SK-N-SH (cell line): ENCODE data around the gene CEACAM19. TPM values are rescaled to one million over a fixed set of nuclear protein-coding genes. Genes with fewer than 3 reads are reported as not detected.

Source experiments
- CTCF ChIA-PET: fragments of 300-600, 350-600 bp; formaldehyde crosslinking; extraction: SDS; loops from one replicate; lab custom pipeline; 2021; lab: Yijun Ruan, JAX
- POLR2A ChIA-PET: fragments of 350-600 bp; sonication (Branson Sonifier 250); formaldehyde crosslinking; extraction: SDS; loops from one replicate; lab custom pipeline; 2020; ENCODE audit warnings: antibody characterized with exemption, inconsistent platforms; lab: Yijun Ruan, JAX
- DNase-seq: peaks from one replicate; pipeline ENCODE4 v3.0.0; 2012
- H2AFZ ChIP-seq: fragments of 200-600 bp; sonication (generic); 2 replicates; pipeline ENCODE4 v1.8.1; 2016; ENCODE audit warnings: antibody characterized with exemption, mild to moderate bottlenecking, low read depth
- H3F3A ChIP-seq: fragments of 200-600 bp; sonication (generic); replicated peaks from 2 replicates; pipeline ENCODE3; 2016; ENCODE audit warnings: antibody characterized with exemption, mild to moderate bottlenecking; ENCODE audit not compliant: insufficient read depth
- H3K27ac ChIP-seq, 2 experiments: fragments of 200-500 bp in 1 of 2; fragments of 200-600 bp in 1 of 2; sonication (Bioruptor generic) in 1 of 2; sonication (generic), shearing (Covaris generic) in 1 of 2; 2 replicates each; pipeline versions ENCODE4 v1.5.1 to v1.6.1; 2014 to 2016; ENCODE audit warnings: low read depth in 2 of 2, inconsistent platforms in 1 of 2, low read length in 1 of 2, mild to moderate bottlenecking in 1 of 2, mixed read lengths in 1 of 2
- H3K27me3 ChIP-seq: fragments of 200-600 bp; sonication (generic), shearing (Covaris generic); 2 replicates; pipeline ENCODE4 v1.6.1; 2016; ENCODE audit warnings: mixed run types; ENCODE audit not compliant: insufficient read depth
- H3K36me3 ChIP-seq, 2 experiments: fragments of 200-500 bp in 1 of 2; fragments of 200-600 bp in 1 of 2; sonication (Bioruptor generic) in 1 of 2; sonication (generic) in 1 of 2; replicated peaks in 1 of 2; 2 replicates each; pipeline versions ENCODE3 to v1.5.1; 2014 to 2016; ENCODE audit warnings: low read length in 1 of 2, mild to moderate bottlenecking in 1 of 2; ENCODE audit not compliant: insufficient read depth in 2 of 2, control insufficient read depth in 1 of 2
- H3K4me1 ChIP-seq, 2 experiments: fragments of 200-500 bp in 1 of 2; fragments of 200-600 bp in 1 of 2; sonication (Bioruptor generic) in 1 of 2; sonication (generic), shearing (Covaris generic) in 1 of 2; 2 replicates each; pipeline versions ENCODE4 v1.5.1 to v1.6.1; 2014 to 2016; ENCODE audit warnings: low read depth in 1 of 2, low read length in 1 of 2, mixed run types in 1 of 2; ENCODE audit not compliant: insufficient read depth in 2 of 2, control insufficient read depth in 1 of 2
- H3K4me2 ChIP-seq: fragments of 200-600 bp; sonication (generic), shearing (Covaris generic); 2 replicates; pipeline ENCODE4 v1.6.1; 2017; ENCODE audit warnings: mixed run types
- H3K4me3 ChIP-seq, 2 experiments: fragments of 200-500 bp in 1 of 2; fragments of 200-600 bp in 1 of 2; sonication (Bioruptor generic) in 1 of 2; sonication (generic), shearing (Covaris generic) in 1 of 2; 2 replicates each; pipeline versions ENCODE4 v1.5.1 to v1.8.1; 2014 to 2016; ENCODE audit warnings: low read depth in 2 of 2, inconsistent platforms in 1 of 2, low read length in 1 of 2, mild to moderate bottlenecking in 1 of 2, mixed read lengths in 1 of 2, moderate library complexity in 1 of 2
- H3K79me2 ChIP-seq: fragments of 200-600 bp; sonication (generic); 2 replicates; pipeline ENCODE4 v1.8.1; 2017; ENCODE audit warnings: mild to moderate bottlenecking; ENCODE audit not compliant: insufficient read depth
- H3K9ac ChIP-seq: fragments of 200-600 bp; sonication (generic); 2 replicates; pipeline ENCODE4 v1.6.1; 2017; ENCODE audit warnings: mixed run types
- H3K9me2 ChIP-seq: fragments of 200-600 bp; sonication (generic); 2 replicates; pipeline ENCODE4 v1.6.1; 2017; ENCODE audit warnings: mixed run types
- H3K9me3 ChIP-seq: fragments of 200-600 bp; sonication (generic); 2 replicates; pipeline ENCODE4 v1.6.1; 2017; ENCODE audit warnings: mixed run types, mild to moderate bottlenecking, moderate library complexity
- H4K20me1 ChIP-seq: fragments of 200-600 bp; sonication (generic); 2 replicates; pipeline ENCODE4 v1.6.1; 2017; ENCODE audit warnings: mild to moderate bottlenecking, mixed run types; ENCODE audit not compliant: insufficient read depth
- CTCF ChIP-seq: fragments of 200-600 bp; sonication (generic); IDR thresholded peaks from 2 replicates; pipeline ENCODE4 v1.6.1; 2017; ENCODE audit warnings: antibody characterized with exemption, mild to moderate bottlenecking, moderate library complexity
- ELF1 ChIP-seq: IDR thresholded peaks from 2 replicates; pipeline ENCODE4 v1.4.0; 2012
- EP300 ChIP-seq, 2 experiments: IDR thresholded peaks; 2 replicates each; pipeline versions ENCODE4 v1.4.0 to v1.6.1; 2012; ENCODE audit warnings: borderline replicate concordance in 1 of 2, low read depth in 1 of 2, low read length in 1 of 2
- EZH2phosphoT487 ChIP-seq: fragments of 200-600 bp; sonication (generic); IDR thresholded peaks from 2 replicates; pipeline ENCODE4 v1.6.1; 2017; ENCODE audit warnings: low read depth, mixed run types, mild to moderate bottlenecking, antibody characterized with exemption, moderate library complexity, borderline replicate concordance
- FOSL2 ChIP-seq: IDR thresholded peaks from 2 replicates; pipeline ENCODE4 v1.4.0; 2012; ENCODE audit warnings: low read depth, mild to moderate bottlenecking, moderate library complexity, borderline replicate concordance
- GABPA ChIP-seq: IDR thresholded peaks from 2 replicates; pipeline ENCODE4 v1.4.0; 2012; ENCODE audit warnings: low read depth, mild to moderate bottlenecking
- IRF3 ChIP-seq: fragments of 150-350 bp; IDR thresholded peaks from 2 replicates; pipeline ENCODE4 v1.6.1; 2016; ENCODE audit warnings: mild to moderate bottlenecking, low read depth, low read length
- JUND ChIP-seq: IDR thresholded peaks from 2 replicates; pipeline ENCODE4 v1.4.0; 2012
- MAX ChIP-seq: IDR thresholded peaks from 2 replicates; pipeline ENCODE4 v1.4.0; 2012; ENCODE audit warnings: low read depth
- NFIC ChIP-seq: IDR thresholded peaks from 2 replicates; pipeline ENCODE4 v1.4.0; 2012; ENCODE audit warnings: borderline replicate concordance
- NRF1 ChIP-seq: IDR thresholded peaks from 2 replicates; pipeline ENCODE4 v1.6.1; 2012; ENCODE audit warnings: low read depth, mild to moderate bottlenecking, low read length
- POLR2AphosphoS5 ChIP-seq: IDR thresholded peaks from 2 replicates; pipeline ENCODE4 v1.6.1; 2012; ENCODE audit warnings: low read depth, low read length
- RAD21 ChIP-seq: IDR thresholded peaks from 2 replicates; pipeline ENCODE4 v1.6.1; 2012; ENCODE audit warnings: mild to moderate bottlenecking, low read length
- RXRA ChIP-seq: IDR thresholded peaks from 2 replicates; pipeline ENCODE4 v1.4.0; 2012; ENCODE audit warnings: low read depth, mild to moderate bottlenecking, borderline replicate concordance
- TAF1 ChIP-seq: IDR thresholded peaks from 2 replicates; pipeline ENCODE4 v1.6.1; 2012; ENCODE audit warnings: low read depth, mild to moderate bottlenecking, low read length, moderate library complexity, borderline replicate concordance
- TCF12 ChIP-seq: IDR thresholded peaks from 2 replicates; pipeline ENCODE4 v1.4.0; 2012
- TEAD4 ChIP-seq: IDR thresholded peaks from 2 replicates; pipeline ENCODE4 v1.4.0; 2012; ENCODE audit warnings: mild to moderate bottlenecking, borderline replicate concordance; ENCODE audit not compliant: insufficient read depth
- USF1 ChIP-seq: IDR thresholded peaks from 2 replicates; pipeline ENCODE4 v1.4.0; 2012; ENCODE audit warnings: low read depth, borderline replicate concordance
- WGBS: methylation state at CpG from one replicate; pipeline ENCODE4 v1.1.6; 2017; ENCODE audit warnings: low lambda C conversion rate; 5-methylcytosine and 5-hydroxymethylcytosine counted together
- polyA plus RNA-seq, 3 experiments: library from polyadenylated mRNA; depleted of rRNA; stranded (reverse); fragments of >200 nt; gene quantifications; 2 replicates each; pipeline ENCODE4 v1.2.3, GENCODE V29; 2012

CEACAM19 gene
- polyA plus RNA-seq, 1 of the 3 experiments (the other 2 are of a cell fraction) = 2.0 TPM

- POLR2A ChIA-PET = interaction anchor here (0.7 kb wide), 1 partner anchor 39 kb away, joined by 4 read pairs; no protein-coding TSS in a partner anchor
- H3K79me2 ChIP-seq = no peaks in the 10 kb centered on the region
- H3K36me3 ChIP-seq = no peaks in the 10 kb centered on the region
- no peak overlapping the region for H3K27ac ChIP-seq
- H3K4me2 ChIP-seq = no peak overlapping the region
- no peaks in the 10 kb centered on the region for H4K20me1 ChIP-seq
- H3K27me3 ChIP-seq = no peaks in the 10 kb centered on the region
- no peak for DNase-seq
- H3K9me3 ChIP-seq = no peaks in the 10 kb centered on the region
- no peak overlapping the region for H2AFZ ChIP-seq
- H3K9ac ChIP-seq = no peak overlapping the region
- H3K4me1 ChIP-seq = peaks cover 0 to 10% of the 10 kb centered on the region in 2 experiments; a peak in 2 of 4 replicates
- no peaks in the 10 kb centered on the region for H3K9me2 ChIP-seq
- CTCF ChIA-PET = interaction anchor here (0.7 to 21.3 kb wide), 2 partner anchors 37 to 44 kb away, joined by 4 to 598 read pairs; partner anchors contain the start of gene CBLC
- WGBS = 80% methylated on average over 12 of the region's 12 CpGs
- H3K4me3 ChIP-seq = no peak overlapping the region
- H3F3A ChIP-seq = no peaks in the 10 kb centered on the region
- TF ChIP-seq GABPA (no peak), RAD21 (no peak), EZH2phosphoT487 (no peak), MAX (no peak), CTCF (no peak), TAF1 (no peak), IRF3 (no peak), TEAD4 (no peak), NFIC (no peak)
Measured at GRCh38 chr19:44726465-44726864, 55.2 kb downstream of the CEACAM19 start.

- no peaks in the 10 kb centered on the region for H3K36me3 ChIP-seq
- H4K20me1 ChIP-seq = no peaks in the 10 kb centered on the region
- H3K4me3 ChIP-seq = no peak overlapping the region
- TF ChIP-seq RXRA (no peak), TCF12 (no peak), USF1 (no peak), EZH2phosphoT487 (no peak), GABPA (no peak), ELF1 (no peak), POLR2AphosphoS5 (no peak), NFIC (no peak), FOSL2 (no peak), EP300 (IDR thresholded peaks at IDR 0.05; ENCODE audit: borderline replicate concordance in 1 of 2, low read depth in 1 of 2, low read length in 1 of 2) (no peak), TAF1 (no peak), NRF1 (no peak), JUND (no peak)
- no peaks in the 10 kb centered on the region for H3K9me3 ChIP-seq
- H3K27ac ChIP-seq = no peak overlapping the region
- no peak overlapping the region for H3K4me2 ChIP-seq
- H3K27me3 ChIP-seq = no peaks in the 10 kb centered on the region
- H3K4me1 ChIP-seq = peaks cover 0 to 10% of the 10 kb centered on the region in 2 experiments; a peak in 1 of 4 replicates
- 85% methylated on average over 6 of the region's 6 CpGs for WGBS
- H3K9ac ChIP-seq = no peak overlapping the region
- POLR2A ChIA-PET = no interaction called here
- H3F3A ChIP-seq = no peaks in the 10 kb centered on the region
- no peaks in the 10 kb centered on the region for H3K9me2 ChIP-seq
- no peak for DNase-seq
- CTCF ChIA-PET = interaction anchor here (1.2 to 21.3 kb wide), 4 partner anchors 25 to 113 kb away, joined by 3 to 598 read pairs (median 10); partner anchors contain the start of gene CBLC
- no peaks in the 10 kb centered on the region for H3K79me2 ChIP-seq
- no peak overlapping the region for H2AFZ ChIP-seq
Measured at GRCh38 chr19:44728178-44728577, 56.9 kb downstream of the CEACAM19 start.
